Measurements from ENCODE around the gene ANK3.

ANK3 gene

DNA sequence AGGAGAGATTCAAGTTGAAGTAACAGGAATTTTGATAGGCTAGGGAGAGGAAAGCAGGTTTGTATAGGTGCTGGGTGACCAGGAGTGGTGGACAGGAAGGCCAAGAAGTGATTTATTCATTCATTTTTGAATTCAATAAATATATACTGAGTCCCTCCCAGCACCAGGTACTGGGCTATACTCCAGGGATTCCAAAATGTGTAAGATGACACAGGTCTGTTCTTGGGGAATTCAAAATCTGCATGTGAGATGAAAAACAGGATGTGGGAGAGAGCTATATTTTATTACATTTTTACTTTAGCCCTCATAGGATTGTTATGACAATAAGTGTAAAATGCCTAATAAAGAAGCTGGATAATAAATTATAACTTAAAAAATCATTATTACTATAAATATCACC lies 134.9 kb downstream of the ANK3 start:
- no peak for DNase-seq (ENCODE audit: low read depth)
- no peak overlapping the region for H3K4me3 ChIP-seq (ENCODE audit: low read depth, low read length)
- TF ChIP-seq, protein P1, sequence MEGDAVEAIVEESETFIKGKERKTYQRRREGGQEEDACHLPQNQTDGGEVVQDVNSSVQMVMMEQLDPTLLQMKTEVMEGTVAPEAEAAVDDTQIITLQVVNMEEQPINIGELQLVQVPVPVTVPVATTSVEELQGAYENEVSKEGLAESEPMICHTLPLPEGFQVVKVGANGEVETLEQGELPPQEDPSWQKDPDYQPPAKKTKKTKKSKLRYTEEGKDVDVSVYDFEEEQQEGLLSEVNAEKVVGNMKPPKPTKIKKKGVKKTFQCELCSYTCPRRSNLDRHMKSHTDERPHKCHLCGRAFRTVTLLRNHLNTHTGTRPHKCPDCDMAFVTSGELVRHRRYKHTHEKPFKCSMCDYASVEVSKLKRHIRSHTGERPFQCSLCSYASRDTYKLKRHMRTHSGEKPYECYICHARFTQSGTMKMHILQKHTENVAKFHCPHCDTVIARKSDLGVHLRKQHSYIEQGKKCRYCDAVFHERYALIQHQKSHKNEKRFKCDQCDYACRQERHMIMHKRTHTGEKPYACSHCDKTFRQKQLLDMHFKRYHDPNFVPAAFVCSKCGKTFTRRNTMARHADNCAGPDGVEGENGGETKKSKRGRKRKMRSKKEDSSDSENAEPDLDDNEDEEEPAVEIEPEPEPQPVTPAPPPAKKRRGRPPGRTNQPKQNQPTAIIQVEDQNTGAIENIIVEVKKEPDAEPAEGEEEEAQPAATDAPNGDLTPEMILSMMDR (IDR thresholded peaks at IDR 0.05; ENCODE audit: low read depth, low read length) = no peak
- TF ChIP-seq, protein P2, sequence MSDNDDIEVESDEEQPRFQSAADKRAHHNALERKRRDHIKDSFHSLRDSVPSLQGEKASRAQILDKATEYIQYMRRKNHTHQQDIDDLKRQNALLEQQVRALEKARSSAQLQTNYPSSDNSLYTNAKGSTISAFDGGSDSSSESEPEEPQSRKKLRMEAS (IDR thresholded peaks at IDR 0.05; ENCODE audit: low read depth, low read length) = no peak
- TF ChIP-seq POLR2A (IDR thresholded peaks at IDR 0.05; ENCODE audit: extremely low read depth, insufficient read length) = no peak
- no peak for TF ChIP-seq MYC (IDR thresholded peaks at IDR 0.05; ENCODE audit: low read depth, low read length)

DNA sequence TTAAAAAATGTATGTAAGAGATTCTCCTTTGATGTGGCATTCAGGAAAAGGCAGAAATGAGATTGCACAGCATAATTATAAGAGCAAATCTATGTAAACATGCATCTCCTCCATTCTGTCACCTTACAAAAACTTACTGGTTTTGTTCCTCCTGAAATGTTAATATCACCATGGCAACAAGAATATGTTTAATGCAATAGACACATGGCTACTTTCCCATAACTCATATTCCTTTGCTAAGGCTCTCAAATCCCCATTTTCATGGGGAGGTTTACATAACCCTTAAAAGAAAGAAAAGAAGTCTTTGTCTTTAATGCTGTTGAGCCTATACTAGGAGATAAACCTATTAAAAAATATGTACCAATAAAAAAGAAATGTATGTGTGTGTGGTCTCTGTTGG lies 136.2 kb downstream of the ANK3 start:
- TF ChIP-seq, protein P1 (IDR thresholded peaks at IDR 0.05; ENCODE audit: low read depth, low read length) = no peak
- TF ChIP-seq, protein P2 (IDR thresholded peaks at IDR 0.05; ENCODE audit: low read depth, low read length) = no peak
- TF ChIP-seq MYC (IDR thresholded peaks at IDR 0.05; ENCODE audit: low read depth, low read length) = no peak
- no peak for TF ChIP-seq POLR2A (IDR thresholded peaks at IDR 0.05; ENCODE audit: extremely low read depth, insufficient read length)
- DNase-seq (ENCODE audit: low read depth) = no peak
- H3K4me3 ChIP-seq (ENCODE audit: low read depth, low read length) = no peak overlapping the region

DNA sequence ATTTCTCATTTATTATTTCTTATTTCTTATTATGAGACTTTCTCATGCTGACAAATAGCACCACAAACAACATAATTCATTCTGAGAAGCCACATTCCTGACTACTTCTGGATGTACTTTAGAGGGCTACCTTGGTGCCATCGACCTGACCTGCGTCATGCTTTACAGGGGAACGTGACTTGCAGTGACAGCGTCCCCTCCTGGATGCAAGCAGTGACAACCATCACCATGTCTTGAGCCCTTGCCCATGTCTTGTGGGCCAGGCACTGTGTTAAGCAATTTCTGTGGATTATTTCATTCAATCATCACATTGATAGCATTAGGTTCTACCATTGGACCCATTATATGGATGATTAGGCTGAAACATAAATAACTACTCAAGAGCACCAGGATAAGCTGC lies 137.0 kb downstream of the ANK3 start:
- no peak overlapping the region for H3K4me3 ChIP-seq (ENCODE audit: low read depth, low read length)
- DNase-seq (ENCODE audit: low read depth) = no peak
- TF ChIP-seq POLR2A (IDR thresholded peaks at IDR 0.05; ENCODE audit: extremely low read depth, insufficient read length) = no peak
- TF ChIP-seq MYC (IDR thresholded peaks at IDR 0.05; ENCODE audit: low read depth, low read length) = no peak
- TF ChIP-seq, protein P2 (IDR thresholded peaks at IDR 0.05; ENCODE audit: low read depth, low read length) = no peak
- TF ChIP-seq, protein P1 (IDR thresholded peaks at IDR 0.05; ENCODE audit: low read depth, low read length) = no peak

DNA sequence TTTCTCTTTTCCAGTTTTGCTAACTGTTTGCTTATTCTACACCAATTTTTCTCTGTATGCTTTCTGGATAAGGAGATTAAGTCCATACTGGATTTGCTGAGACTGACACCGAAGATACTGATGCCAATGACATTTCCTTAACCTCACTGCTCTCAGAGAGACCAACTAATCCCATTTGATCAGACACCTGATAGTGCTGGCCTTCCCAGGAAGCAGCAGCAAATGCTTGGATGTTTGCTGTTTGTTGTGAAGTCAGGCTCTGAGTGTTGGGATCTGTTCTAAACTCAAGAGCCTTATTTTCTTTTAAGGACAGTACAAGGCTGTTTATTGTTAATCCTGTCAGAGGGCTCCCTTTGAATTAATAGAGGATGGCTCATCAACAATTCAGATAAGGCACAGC lies 143.3 kb downstream of the ANK3 start:
- no peak overlapping the region for H3K4me3 ChIP-seq (ENCODE audit: low read depth, low read length)
- TF ChIP-seq, protein P2 (IDR thresholded peaks at IDR 0.05; ENCODE audit: low read depth, low read length) = no peak
- TF ChIP-seq POLR2A (IDR thresholded peaks at IDR 0.05; ENCODE audit: extremely low read depth, insufficient read length) (no peak), MYC (IDR thresholded peaks at IDR 0.05; ENCODE audit: low read depth, low read length) (no peak)
- TF ChIP-seq, protein P1 (IDR thresholded peaks at IDR 0.05; ENCODE audit: low read depth, low read length) = no peak
- no peak for DNase-seq (ENCODE audit: low read depth)

DNA sequence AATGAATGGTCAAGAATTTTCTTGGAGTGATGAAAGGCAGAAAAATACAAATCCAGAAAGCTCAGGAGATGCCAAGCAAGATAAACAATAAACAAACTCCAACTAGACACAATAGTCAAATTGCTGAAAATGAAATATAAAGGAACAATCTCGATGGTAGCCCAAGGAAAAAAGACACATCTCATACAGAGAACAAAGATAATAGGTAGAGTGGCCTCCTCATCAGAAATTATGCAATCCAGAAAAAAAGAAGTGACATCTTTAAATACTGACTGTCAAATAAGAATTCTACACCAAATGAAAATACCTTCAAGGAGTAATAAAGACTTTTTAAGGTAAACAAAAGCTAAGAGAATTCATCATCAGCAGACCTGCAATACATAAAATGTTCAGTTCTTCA lies 150.4 kb downstream of the ANK3 start:
- H3K4me3 ChIP-seq (ENCODE audit: low read depth, low read length) = no peak overlapping the region
- TF ChIP-seq, protein P1 (IDR thresholded peaks at IDR 0.05; ENCODE audit: low read depth, low read length) = no peak
- no peak for TF ChIP-seq POLR2A (IDR thresholded peaks at IDR 0.05; ENCODE audit: extremely low read depth, insufficient read length)
- TF ChIP-seq MYC (IDR thresholded peaks at IDR 0.05; ENCODE audit: low read depth, low read length) = no peak
- TF ChIP-seq, protein P2 (IDR thresholded peaks at IDR 0.05; ENCODE audit: low read depth, low read length) = no peak
- no peak for DNase-seq (ENCODE audit: low read depth)

DNA sequence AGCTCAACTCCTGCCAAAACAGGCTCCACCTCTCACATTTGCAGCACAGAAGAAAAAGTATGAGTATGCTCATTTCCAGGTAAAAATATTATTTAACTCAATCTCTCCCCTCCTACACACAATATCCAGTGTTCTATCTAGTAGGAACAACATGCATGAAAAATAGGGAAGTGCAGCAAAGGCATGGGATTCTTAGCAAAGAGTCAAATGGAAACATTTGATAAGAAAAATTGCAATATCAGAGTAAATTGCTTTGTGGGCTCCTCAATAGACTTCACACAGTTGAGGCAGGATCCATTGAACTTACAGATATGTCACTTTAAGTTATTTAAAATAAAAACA lies 150.9 kb downstream of the ANK3 start:
- DNase-seq (ENCODE audit: low read depth) = no peak
- TF ChIP-seq, protein P1 (IDR thresholded peaks at IDR 0.05; ENCODE audit: low read depth, low read length) = no peak
- TF ChIP-seq MYC (IDR thresholded peaks at IDR 0.05; ENCODE audit: low read depth, low read length) = no peak
- TF ChIP-seq, protein P2 (IDR thresholded peaks at IDR 0.05; ENCODE audit: low read depth, low read length) = no peak
- TF ChIP-seq POLR2A (IDR thresholded peaks at IDR 0.05; ENCODE audit: extremely low read depth, insufficient read length) = no peak
- H3K4me3 ChIP-seq (ENCODE audit: low read depth, low read length) = no peak overlapping the region
